Measurements from ENCODE around the gene ZNF423.
"Not testable (repeated sequence)": the region's sequence is repeated elsewhere in the genome, so short reads cannot be mapped to it uniquely, and the experiment has no call there.

The ZNF423 gene

GRCh38 chr16:49855822-49856671, at the start of gene ZNF423:
Gene ZNF423 (minus strand): TSS chr16:49856112. CDS start chr16:49855774, 338 bp downstream.
- DNase-seq (ENCODE audit: low read depth) = no peak

- DNase-seq (ENCODE audit: low read depth) = no peak
Measured at GRCh38 chr16:49904348-49905062, 48.6 kb upstream of the ZNF423 start.

- DNase-seq (ENCODE audit: low read depth) = no peak
Measured at GRCh38 chr16:49902908-49903307, 47.0 kb upstream of the ZNF423 start.

GRCh38 chr16:49901711-49902110, 45.8 kb upstream of the ZNF423 start:
- DNase-seq (ENCODE audit: low read depth) = no peak

GRCh38 chr16:49900875-49901274, 45.0 kb upstream of the ZNF423 start:
- no peak for DNase-seq (ENCODE audit: low read depth)

GRCh38 chr16:49899991-49900695, 44.2 kb upstream of the ZNF423 start:
- no peak for DNase-seq (ENCODE audit: low read depth)

- no peak for DNase-seq (ENCODE audit: low read depth)
Measured at GRCh38 chr16:49896447-49896964, 40.6 kb upstream of the ZNF423 start.

GRCh38 chr16:49890876-49891275, 35.0 kb upstream of the ZNF423 start:
- DNase-seq (ENCODE audit: low read depth) = no peak

GRCh38 chr16:49889725-49890397, 33.9 kb upstream of the ZNF423 start:
- no peak for DNase-seq (ENCODE audit: low read depth)

- no peak for DNase-seq (ENCODE audit: low read depth)
Measured at GRCh38 chr16:49886554-49887094, 30.7 kb upstream of the ZNF423 start.

- DNase-seq (ENCODE audit: low read depth) = no peak
Measured at GRCh38 chr16:49884033-49885015, 28.4 kb upstream of the ZNF423 start.

GRCh38 chr16:49883076-49884014, 27.4 kb upstream of the ZNF423 start:
- DNase-seq (ENCODE audit: low read depth) = no peak

- no peak for DNase-seq (ENCODE audit: low read depth)
Measured at GRCh38 chr16:49881890-49882289, 26.0 kb upstream of the ZNF423 start.

GRCh38 chr16:49878540-49878939, 22.6 kb upstream of the ZNF423 start:
- not testable (repeated sequence) for DNase-seq (ENCODE audit: low read depth)

- DNase-seq (ENCODE audit: low read depth) = no peak
Measured at GRCh38 chr16:49876716-49877129, 20.8 kb upstream of the ZNF423 start.

GRCh38 chr16:49875806-49876715, 20.1 kb upstream of the ZNF423 start:
- DNase-seq (ENCODE audit: low read depth) = no peak

GRCh38 chr16:49874613-49875237, 18.8 kb upstream of the ZNF423 start:
- no peak for DNase-seq (ENCODE audit: low read depth)

GRCh38 chr16:49871824-49872223, 15.9 kb upstream of the ZNF423 start:
- DNase-seq (ENCODE audit: low read depth) = not testable (repeated sequence)
